HG02840 (cell line): ENCODE measurements around the gene IL26.
"Not testable (repeated sequence)": the region's sequence is repeated elsewhere in the genome, so short reads cannot be mapped to it uniquely, and the experiment has no call there.

Experiments
- ATAC-seq: cut with Tn5 transposase; IDR thresholded peaks from one replicate; pipeline ENCODE4 v1.9.1; 2021; ENCODE audit warnings: mild to moderate bottlenecking, moderate library complexity, moderate number of reproducible peaks; ENCODE audit not compliant: unreplicated experiment, low FRiP score

Gene IL26

GRCh38 chr12:68240975-68241374 lies 15.4 kb upstream of the IL26 start:
- peak; percentile 96 for ATAC-seq

DNA sequence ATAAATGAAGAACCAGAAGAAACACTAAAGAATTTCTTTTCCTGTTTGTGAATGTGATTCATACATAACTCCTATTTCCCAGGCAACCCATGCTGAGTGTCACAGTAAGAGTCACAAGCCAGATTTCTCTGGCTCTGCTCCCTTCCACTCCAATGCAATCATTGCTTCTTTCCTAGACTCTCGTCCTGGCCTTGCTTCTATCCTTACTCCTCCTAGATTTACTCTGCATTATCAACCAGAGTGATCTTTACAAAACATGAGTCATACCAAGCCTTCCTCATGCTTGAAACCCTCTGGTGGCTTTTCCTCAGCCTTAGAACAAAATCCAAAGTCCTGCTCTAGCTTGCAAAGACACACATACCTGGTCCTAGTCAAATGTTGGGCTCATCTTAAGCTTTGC lies 14.5 kb upstream of the IL26 start:
- ATAC-seq = no peak

DNA sequence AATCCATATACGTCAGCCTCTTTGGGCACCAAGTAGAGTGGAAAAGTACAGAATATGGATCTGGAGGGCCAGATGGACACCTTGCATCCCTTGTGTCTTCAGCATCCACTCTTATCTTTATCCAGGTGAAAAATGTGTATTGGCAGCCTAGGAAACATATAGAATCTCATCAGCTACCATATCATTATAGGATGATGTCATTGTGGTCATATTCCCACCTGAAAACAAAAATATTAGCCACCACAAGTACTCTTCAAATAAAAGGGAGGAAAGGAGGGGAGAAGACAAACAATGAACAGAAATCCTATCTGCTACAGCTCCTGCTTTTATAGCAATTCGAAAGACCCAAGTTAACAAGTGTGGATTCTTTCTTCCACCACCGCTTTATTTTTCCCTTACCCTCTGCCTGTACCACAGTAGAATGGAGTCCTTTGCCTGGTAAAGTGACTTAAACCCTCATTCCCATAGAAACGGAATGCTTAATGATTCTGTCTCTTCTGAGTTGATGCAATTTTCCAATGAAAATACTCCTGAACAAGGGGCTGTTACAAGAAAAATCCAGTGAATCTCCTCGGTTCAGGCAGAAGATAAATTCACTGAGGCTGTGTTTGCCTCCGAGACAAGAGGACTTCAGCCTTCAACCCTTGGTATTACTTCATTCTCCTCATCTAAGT lies 13.8 kb upstream of the IL26 start:
- no peak for ATAC-seq

DNA sequence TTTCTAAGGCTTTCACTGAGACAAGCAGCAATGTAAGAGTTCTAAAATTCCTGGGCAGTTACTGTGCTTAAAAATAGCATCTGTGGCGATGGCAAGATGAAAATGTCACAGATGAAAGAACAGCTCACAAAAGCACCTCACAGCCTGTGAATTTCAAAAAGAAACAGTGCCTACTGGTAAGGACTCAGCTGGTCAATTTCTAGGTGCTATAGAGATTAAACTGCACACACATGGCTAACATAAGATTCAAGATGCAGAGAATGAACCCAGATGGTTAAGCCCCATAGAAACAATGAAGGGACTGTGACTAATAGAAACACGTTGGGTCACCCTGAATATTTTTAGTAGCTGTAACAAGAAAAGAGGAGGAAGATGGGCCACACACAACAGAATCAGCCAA lies 12.0 kb upstream of the IL26 start:
- ATAC-seq = no peak

DNA sequence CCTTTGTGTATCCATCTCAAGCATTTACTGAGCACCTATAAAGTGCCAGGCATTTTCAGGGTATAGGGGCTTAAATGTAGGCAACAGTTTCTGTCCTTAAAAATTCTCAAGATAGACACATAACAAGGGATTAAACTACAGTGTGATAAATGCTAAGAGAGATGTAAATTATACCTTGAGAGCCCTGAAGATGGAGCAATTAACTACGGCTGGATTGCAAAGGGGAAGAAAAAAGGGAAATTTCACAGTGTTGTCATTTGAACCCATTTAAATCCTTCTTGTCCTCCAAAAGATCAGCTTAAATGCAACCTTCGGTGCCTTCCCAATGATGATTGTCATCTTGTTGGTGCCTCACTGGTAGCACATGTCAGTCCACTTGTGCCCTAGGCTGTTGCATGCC lies 11.5 kb upstream of the IL26 start:
- ATAC-seq = no peak

GRCh38 chr12:68236421-68237059 lies 10.9 kb upstream of the IL26 start:
- peak; percentile 66 for ATAC-seq

GRCh38 chr12:68235576-68235975 lies 10.0 kb upstream of the IL26 start:
- ATAC-seq = no peak

- ATAC-seq = no peak
Observed at GRCh38 chr12:68234140-68234539, 8.5 kb upstream of the IL26 start.

GRCh38 chr12:68233498-68233897 lies 7.9 kb upstream of the IL26 start:
- ATAC-seq = no peak

DNA sequence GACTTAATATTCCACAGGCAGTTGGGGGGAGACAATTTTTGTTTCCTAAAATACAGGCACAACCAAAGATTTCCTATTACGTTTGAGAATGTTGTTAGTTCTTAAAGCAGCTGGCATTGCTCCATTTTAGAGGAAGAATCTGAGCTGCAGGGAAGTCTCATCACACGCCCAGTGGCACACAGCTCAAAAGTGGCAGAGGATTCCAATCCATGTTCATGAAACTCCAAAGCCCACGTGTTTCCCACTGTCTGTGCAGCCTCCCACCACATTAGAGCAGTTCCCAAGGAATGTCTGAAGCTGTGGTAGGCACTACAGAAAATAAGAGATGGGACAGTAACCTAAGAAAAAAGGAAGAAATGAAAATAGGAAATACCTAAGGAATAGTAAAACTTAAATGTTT lies 6.1 kb upstream of the IL26 start:
- no peak for ATAC-seq

GRCh38 chr12:68231229-68231628 lies 5.6 kb upstream of the IL26 start:
- no peak for ATAC-seq

DNA sequence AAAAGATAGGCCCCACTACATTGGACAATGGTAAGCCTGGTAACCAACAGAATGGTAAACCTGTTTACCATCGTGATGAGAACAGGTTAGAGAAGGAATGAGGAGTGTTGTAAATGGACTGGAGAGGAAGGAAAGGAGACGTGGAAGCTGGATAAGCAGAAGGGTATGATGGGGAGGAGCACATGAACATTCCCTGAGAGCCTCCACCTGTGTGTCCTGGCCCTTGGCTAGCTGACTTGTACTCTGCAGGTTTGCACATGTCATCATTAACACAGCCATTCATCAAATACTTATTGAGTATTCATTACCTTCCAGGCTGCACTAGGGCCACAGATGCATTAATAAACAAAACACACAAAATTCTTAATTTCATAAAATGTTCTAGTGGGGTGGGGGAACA lies 4.3 kb upstream of the IL26 start:
- no peak for ATAC-seq

DNA sequence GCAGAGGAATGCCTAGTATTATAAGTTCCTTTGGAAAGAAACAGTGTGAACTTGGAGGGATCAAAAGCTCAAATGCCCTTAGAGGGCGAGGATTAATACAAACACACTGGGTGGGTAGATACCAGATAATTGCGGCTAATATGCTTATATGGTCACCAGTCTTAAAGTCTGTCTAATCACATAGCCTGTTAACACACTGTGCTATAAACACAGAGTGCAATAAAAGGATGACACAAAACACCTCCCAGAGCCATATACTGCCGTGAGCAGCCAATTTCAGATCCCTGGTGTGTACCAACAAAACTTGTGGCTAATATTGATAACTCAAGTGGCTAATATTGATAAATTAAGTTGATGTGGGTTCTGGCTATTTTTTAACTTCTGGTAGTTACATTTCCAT lies 1.7 kb upstream of the IL26 start:
- no peak for ATAC-seq

- no peak for ATAC-seq
Observed at GRCh38 chr12:68224613-68225285, 861 bp downstream of the IL26 start.

DNA sequence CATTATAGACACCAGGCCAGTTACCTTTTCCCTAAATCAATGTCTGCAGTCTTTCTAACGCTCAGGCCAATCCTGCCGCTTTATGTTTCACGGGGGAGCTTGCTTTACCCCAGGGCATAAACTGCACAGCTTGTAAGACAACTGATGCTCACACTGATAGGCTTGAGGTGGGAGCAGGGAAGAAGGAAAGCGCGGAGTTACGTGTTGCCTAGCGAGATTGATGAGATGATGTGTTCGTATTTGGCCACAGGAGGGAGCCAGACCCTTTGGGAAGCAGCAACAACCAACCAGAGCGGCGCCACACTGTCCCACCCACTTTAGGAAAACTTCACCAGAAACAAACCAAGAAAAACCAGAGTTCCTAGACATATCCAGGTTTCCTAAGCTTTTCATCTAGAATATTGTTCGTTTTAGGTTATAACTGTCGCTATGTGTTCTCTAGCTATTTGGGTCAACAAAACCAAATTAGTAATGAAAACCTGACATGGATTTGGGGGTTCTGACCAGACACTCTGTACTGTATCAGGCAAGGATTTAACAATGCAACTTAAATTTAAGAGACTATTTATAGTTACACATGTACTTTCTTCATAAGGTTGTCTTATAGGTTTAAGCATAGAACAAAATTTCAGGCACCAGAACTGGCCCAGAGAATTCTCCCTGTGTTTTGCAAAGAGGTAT lies 2.4 kb downstream of the IL26 start:
- ATAC-seq = peak; percentile 86

DNA sequence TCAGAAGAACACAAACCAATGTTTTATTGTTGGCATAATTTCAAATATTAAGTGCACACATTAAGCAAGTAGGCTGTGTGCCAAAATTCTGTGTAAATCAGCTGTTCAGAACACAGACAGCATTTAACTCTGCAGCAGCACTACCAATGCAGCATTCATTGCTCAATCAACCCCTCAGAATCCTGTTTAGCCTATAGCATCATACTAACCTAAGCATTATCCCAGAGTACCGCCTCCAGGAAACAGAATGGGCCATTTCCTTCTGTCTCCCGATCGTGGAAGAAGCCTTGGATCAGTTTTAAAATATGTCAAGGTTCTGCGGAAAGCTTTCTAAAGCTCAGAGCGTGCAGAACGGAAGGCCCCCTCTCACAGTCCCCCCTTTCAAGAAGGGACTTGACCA lies 3.3 kb downstream of the IL26 start:
- no peak for ATAC-seq

DNA sequence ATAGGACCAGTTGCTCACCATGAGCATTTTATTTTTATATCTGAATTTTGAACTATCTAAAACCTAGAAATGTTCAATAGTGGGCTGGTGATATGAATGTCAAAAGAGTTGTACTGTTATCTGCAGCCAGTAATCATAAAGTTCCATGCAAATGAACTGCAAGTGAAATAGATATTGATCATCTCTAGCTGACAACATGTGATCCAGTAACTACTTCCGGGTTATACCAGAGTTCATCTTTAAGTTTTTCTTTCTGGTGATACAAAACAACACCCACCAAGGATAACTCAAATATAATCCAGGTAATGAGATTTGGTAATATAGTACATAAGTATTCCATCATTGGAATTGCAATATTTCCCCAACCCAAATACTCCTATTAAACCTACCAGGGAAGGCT lies 4.1 kb downstream of the IL26 start:
- ATAC-seq = no peak

DNA sequence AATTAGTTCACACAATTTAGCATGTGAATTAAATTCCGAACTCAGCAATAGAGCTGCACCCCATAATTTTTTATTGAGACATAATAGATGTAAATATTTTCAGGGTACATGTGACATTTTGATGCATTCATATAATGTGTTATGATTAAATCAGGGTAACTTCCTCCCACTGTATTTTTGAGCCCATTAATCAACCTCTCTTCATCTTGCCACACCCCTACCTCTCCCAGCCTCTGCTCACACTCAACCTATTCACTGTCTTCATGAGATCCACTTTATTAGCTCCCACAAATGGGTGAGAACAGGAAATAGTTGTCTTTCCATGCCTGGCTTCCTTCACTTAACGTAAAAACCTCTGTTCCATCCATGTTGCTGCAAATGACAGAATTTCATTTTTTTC lies 14.7 kb downstream of the IL26 start:
- ATAC-seq = no peak

DNA sequence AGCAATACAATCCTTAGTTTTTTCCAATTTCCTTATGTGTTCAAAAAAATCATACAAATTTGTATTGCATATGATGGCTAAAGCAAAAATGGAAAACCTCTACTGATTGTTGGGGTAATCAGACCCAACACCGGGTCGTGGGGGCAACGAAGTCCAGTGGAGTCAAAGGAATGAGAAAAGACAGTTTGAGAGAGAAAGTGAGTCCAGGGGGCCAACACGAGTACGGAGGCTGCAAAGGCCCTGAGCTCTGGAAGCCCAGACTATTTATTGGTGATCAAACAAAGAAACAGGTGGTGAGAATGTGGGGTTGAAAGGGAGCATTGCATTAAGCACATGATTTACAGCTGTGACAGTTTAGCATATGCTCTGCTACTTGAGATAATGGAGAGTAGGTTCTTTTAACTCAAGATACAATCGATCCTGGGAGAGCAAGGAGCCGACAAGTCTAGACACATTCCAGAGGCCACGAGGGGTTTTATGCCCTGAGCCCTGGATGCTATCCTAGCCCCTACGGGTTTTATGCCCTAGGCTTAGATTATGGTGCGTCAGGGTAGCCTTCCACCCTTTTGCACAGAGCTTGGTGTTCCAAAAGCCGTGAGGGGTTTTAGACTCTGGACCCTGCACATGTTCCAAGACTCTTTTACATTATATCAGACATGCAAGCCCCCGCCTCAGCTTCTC lies 16.4 kb downstream of the IL26 start:
- not testable (repeated sequence) for ATAC-seq

GRCh38 chr12:68207276-68207675 lies 18.3 kb downstream of the IL26 start:
- ATAC-seq = no peak

DNA sequence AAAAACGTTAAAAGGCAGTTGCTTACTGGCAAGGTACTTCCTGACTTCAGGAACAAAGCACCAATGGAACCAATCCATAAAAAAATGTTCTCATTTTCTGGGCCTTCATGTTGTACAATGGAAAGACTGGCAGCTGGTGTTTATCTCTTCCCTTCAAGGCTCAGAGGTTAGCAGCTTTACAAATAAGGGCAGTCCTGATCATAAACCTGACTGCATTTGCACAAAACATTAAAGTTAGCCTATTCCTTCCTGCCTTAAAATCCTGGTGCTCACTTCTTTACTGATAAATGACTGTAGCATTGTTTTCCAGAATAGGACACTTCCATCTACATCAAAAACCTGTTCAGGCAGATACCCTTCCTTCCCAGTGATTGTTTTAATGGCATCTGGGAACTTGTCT lies 19.2 kb downstream of the IL26 start:
- no peak for ATAC-seq
